ENCODE results near the gene KAT6B.

- TF ChIP-seq EZH2phosphoT487 (IDR thresholded peaks at IDR 0.05; ENCODE audit: insufficient read depth, low read depth) (no peak), EZH2 (IDR thresholded peaks at IDR 0.05; ENCODE audit: insufficient read depth, poor library complexity, severe bottlenecking) (no peak)
Measured at GRCh38 chr10:75038335-75038734, 211.9 kb downstream of the KAT6B start.
